Mucosa of stomach (tissue), 1 donor: ENCODE results near the gene ARF3.

ENCODE experiments used
- H3K27me3 ChIP-seq: one replicate; pipeline ENCODE4 v1.7.0; 2013; ENCODE audit warnings: mild to moderate bottlenecking, low read length; ENCODE audit not compliant: control insufficient read depth, insufficient read depth
- H3K36me3 ChIP-seq: one replicate; pipeline ENCODE4 v1.7.0; 2013; ENCODE audit warnings: low read length; ENCODE audit not compliant: control insufficient read depth, insufficient read depth
- H3K4me1 ChIP-seq: one replicate; pipeline ENCODE4 v1.7.0; 2013; ENCODE audit warnings: mild to moderate bottlenecking, low read length; ENCODE audit not compliant: control insufficient read depth, insufficient read depth
- H3K4me3 ChIP-seq: one replicate; pipeline ENCODE4 v1.7.0; 2013; ENCODE audit warnings: low read length
- H3K9ac ChIP-seq: one replicate; pipeline ENCODE4 v1.7.0; 2013; ENCODE audit warnings: mild to moderate bottlenecking, low read length, moderate library complexity
- H3K9me3 ChIP-seq: one replicate; pipeline ENCODE4 v1.7.0; 2013; ENCODE audit warnings: mild to moderate bottlenecking, low read length, moderate library complexity; ENCODE audit not compliant: control insufficient read depth
- donor health status: Pancreatic carcinoma.

ARF3 gene

GRCh38 chr12:48969833-48970701, 12.8 kb upstream of the ARF3 start:
- peaks cover 28% of the 10 kb centered on the region for H3K4me1 ChIP-seq
- H3K9ac ChIP-seq: no peak overlapping the region
- H3K4me3 ChIP-seq: no peak overlapping the region
- H3K27me3 ChIP-seq: peaks cover 67% of the 10 kb centered on the region
- no peaks in the 10 kb centered on the region for H3K36me3 ChIP-seq
- H3K9me3 ChIP-seq: no peaks in the 10 kb centered on the region

- Histone ChIP-seq H3K36me3 (no peaks in the 10 kb centered on the region), H3K4me3 (no peak overlapping the region), H3K9ac (peak overlapping the region; percentile 12), H3K9me3 (no peaks in the 10 kb centered on the region), H3K27me3 (peaks cover 59% of the 10 kb centered on the region), H3K4me1 (peaks cover 28% of the 10 kb centered on the region)
Observed at GRCh38 chr12:48969160-48969771, 12.0 kb upstream of the ARF3 start.

- Histone ChIP-seq H3K4me1 (peaks cover 28% of the 10 kb centered on the region), H3K9me3 (no peaks in the 10 kb centered on the region), H3K36me3 (no peaks in the 10 kb centered on the region), H3K27me3 (peaks cover 51% of the 10 kb centered on the region), H3K4me3 (no peak overlapping the region), H3K9ac (no peak overlapping the region)
Observed at GRCh38 chr12:48968467-48968866, 11.2 kb upstream of the ARF3 start.

GRCh38 chr12:48967991-48968390, 10.7 kb upstream of the ARF3 start:
- H3K36me3 ChIP-seq: no peaks in the 10 kb centered on the region
- peaks cover 28% of the 10 kb centered on the region for H3K4me1 ChIP-seq
- no peaks in the 10 kb centered on the region for H3K9me3 ChIP-seq
- H3K9ac ChIP-seq: no peak overlapping the region
- H3K27me3 ChIP-seq: peaks cover 46% of the 10 kb centered on the region
- H3K4me3 ChIP-seq: no peak overlapping the region

- Histone ChIP-seq H3K9me3 (no peaks in the 10 kb centered on the region), H3K9ac (no peak overlapping the region), H3K4me1 (peaks cover 22% of the 10 kb centered on the region), H3K27me3 (peaks cover 29% of the 10 kb centered on the region), H3K4me3 (no peak overlapping the region), H3K36me3 (no peaks in the 10 kb centered on the region)
Observed at GRCh38 chr12:48966177-48966895, 9.0 kb upstream of the ARF3 start.

- Histone ChIP-seq H3K9ac (no peak overlapping the region), H3K27me3 (peaks cover 25% of the 10 kb centered on the region), H3K36me3 (no peaks in the 10 kb centered on the region), H3K4me1 (peaks cover 13% of the 10 kb centered on the region), H3K4me3 (no peak overlapping the region), H3K9me3 (no peaks in the 10 kb centered on the region)
Observed at GRCh38 chr12:48965298-48965838, 8.1 kb upstream of the ARF3 start.

- Histone ChIP-seq H3K27me3 (peaks cover 5% of the 10 kb centered on the region), H3K9ac (no peak overlapping the region), H3K4me1 (peaks cover 6% of the 10 kb centered on the region), H3K36me3 (no peaks in the 10 kb centered on the region), H3K4me3 (no peak overlapping the region), H3K9me3 (no peaks in the 10 kb centered on the region)
Observed at GRCh38 chr12:48961801-48962200, 4.5 kb upstream of the ARF3 start.

- H3K9ac ChIP-seq: no peak overlapping the region
- H3K4me3 ChIP-seq: no peak overlapping the region
- no peaks in the 10 kb centered on the region for H3K36me3 ChIP-seq
- peaks cover 5% of the 10 kb centered on the region for H3K27me3 ChIP-seq
- peaks cover 9% of the 10 kb centered on the region for H3K4me1 ChIP-seq
- H3K9me3 ChIP-seq: no peaks in the 10 kb centered on the region
Observed at GRCh38 chr12:48961331-48961730, 4.0 kb upstream of the ARF3 start.

- Histone ChIP-seq H3K4me3 (no peak overlapping the region), H3K36me3 (no peaks in the 10 kb centered on the region), H3K9ac (no peak overlapping the region), H3K9me3 (no peaks in the 10 kb centered on the region), H3K4me1 (peaks cover 14% of the 10 kb centered on the region), H3K27me3 (peaks cover 5% of the 10 kb centered on the region)
Observed at GRCh38 chr12:48960834-48961233, 3.5 kb upstream of the ARF3 start.

GRCh38 chr12:48958049-48958388, 732 bp upstream of the ARF3 start:
- peak overlapping the region; percentile 79 for H3K9ac ChIP-seq
- no peaks in the 10 kb centered on the region for H3K36me3 ChIP-seq
- H3K9me3 ChIP-seq: no peaks in the 10 kb centered on the region
- peaks cover 17% of the 10 kb centered on the region for H3K4me1 ChIP-seq
- peaks cover 5% of the 10 kb centered on the region for H3K27me3 ChIP-seq
- peak overlapping the region; percentile 20 for H3K4me3 ChIP-seq

GRCh38 chr12:48956279-48957140, 777 bp downstream of the ARF3 start:
- Histone ChIP-seq H3K36me3 (no peaks in the 10 kb centered on the region), H3K9me3 (no peaks in the 10 kb centered on the region), H3K9ac (peak overlapping the region; percentile 79), H3K27me3 (peaks cover 5% of the 10 kb centered on the region), H3K4me3 (peak overlapping the region; percentile 20), H3K4me1 (peaks cover 17% of the 10 kb centered on the region)
